Hematopoietic multipotent progenitor cell treated with erythropoietin and hydrocortisone succinate and interleukin-3 and kit ligand, for 8 days (in vitro differentiated cells): ENCODE measurements around the gene TBATA.

ENCODE experiments used
- DNase-seq: peaks from one replicate; pipeline ENCODE4 v3.0.0-alpha.2; 2015

TBATA gene

DNA sequence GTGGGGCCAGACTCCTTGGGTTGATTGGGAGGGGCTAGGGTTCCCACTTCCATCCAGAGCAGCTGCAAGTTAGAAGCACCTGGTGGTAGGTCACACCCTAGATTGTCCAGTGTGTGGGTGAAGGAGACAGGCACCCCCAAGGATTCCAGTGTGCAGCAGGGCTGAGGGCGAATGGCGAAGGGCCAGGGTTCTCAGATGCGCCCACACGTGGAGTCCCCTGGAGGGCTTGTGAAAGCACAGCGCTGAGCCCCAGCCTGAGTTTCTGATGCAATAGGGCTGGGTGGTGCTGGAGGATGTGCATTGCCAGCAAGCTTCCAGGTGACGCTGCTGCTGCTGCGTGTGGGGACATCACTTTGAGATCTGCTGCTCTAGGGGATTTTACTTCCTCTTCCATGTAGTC is 25.4 kb downstream of the TBATA start:
- DNase-seq = no peak

DNA sequence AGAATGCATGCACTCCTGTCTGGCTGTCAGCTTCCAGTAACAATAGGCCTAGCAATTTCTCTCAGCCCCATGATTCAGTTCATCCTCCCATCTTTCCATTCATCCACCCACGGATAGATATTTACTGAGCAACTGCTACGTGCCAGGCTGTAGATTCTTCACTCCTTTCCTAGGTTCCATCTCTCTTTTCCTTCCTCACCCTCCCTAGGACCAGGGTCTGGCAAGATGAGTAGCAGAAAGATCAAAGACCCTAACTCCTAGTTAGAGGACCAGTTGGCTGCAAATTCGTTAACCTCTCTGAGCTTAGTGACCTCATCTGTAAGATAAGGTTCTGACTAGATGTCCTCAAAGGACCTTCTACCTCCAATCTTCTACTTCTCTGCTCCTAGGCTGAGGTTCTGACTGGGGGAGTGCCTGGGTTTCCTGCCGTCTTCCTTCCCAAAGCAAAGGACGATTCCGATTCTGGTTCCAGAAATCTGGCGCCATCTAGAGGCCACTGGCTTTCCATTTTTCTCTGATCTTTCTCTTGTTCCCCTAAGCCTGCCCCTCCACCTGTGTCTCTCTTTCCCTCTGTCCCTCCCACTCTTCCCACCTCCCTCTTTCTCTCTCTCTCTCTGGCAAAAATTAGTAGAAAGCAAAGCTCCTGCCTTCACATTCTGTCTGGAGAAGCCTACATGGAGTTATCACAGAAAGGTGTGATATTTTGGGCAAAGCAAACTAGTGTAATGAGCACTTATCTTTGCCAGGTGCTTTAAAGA is 26.2 kb downstream of the TBATA start:
- DNase-seq = peak; percentile 72

DNA sequence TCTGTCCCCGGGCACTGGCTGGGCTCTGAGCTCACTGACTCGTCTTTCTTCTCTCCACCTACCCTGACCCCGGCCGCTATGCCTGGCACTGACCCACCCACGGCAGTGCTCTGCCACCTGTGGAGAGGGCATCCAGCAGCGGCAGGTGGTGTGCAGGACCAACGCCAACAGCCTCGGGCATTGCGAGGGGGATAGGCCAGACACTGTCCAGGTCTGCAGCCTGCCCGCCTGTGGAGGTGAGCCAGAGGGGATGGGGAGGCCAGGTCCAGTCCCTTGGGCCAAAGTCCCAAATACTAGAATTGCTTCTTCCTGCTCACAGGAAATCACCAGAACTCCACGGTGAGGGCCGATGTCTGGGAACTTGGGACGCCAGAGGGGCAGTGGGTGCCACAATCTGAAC is 27.3 kb downstream of the TBATA start:
- no peak for DNase-seq

GRCh38 chr10:70756700-70757360 is 28.3 kb downstream of the TBATA start:
- no peak for DNase-seq

- DNase-seq = no peak
Measured at GRCh38 chr10:70753841-70754621, 31.1 kb downstream of the TBATA start.

- no peak for DNase-seq
Measured at GRCh38 chr10:70753026-70753663, 32.0 kb downstream of the TBATA start.

GRCh38 chr10:70752571-70752970 is 32.6 kb downstream of the TBATA start:
- no peak for DNase-seq

DNA sequence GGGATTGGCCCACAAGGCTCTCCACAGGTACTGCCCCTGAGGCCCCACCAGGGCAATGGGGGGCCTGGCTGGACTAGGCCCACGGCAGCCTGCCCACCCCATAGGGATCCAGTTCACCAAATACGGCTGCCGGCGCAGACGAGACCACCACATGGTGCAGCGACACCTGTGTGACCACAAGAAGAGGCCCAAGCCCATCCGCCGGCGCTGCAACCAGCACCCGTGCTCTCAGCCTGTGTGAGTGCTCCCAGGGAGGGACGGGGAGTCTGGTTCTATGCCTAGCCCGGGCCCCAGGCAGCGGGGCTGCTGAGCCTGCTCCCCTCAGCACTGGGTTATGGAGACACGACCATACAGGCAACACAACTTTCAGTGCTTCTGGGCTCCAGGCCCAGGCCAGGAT is 33.2 kb downstream of the TBATA start:
- no peak for DNase-seq

- no peak for DNase-seq
Measured at GRCh38 chr10:70751356-70751755, 33.8 kb downstream of the TBATA start.

- no peak for DNase-seq
Measured at GRCh38 chr10:70750156-70750703, 34.9 kb downstream of the TBATA start.

DNA sequence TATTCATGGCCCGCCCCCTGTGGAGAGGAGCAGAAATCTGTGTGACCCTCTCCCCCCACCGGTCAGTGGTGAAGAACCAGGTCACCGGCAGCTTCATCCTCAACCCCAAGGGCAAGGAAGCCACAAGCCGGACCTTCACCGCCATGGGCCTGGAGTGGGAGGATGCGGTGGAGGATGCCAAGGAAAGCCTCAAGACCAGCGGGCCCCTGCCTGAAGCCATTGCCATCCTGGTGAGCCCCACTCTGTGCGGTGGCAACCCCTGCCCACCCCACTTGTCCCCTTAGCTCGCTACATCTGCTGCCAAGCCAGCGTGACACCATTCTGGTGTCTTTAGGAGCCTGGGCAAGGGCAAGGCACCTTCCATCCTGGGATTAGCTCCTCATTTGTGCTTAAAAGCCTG is 35.4 kb downstream of the TBATA start:
- no peak for DNase-seq

DNA sequence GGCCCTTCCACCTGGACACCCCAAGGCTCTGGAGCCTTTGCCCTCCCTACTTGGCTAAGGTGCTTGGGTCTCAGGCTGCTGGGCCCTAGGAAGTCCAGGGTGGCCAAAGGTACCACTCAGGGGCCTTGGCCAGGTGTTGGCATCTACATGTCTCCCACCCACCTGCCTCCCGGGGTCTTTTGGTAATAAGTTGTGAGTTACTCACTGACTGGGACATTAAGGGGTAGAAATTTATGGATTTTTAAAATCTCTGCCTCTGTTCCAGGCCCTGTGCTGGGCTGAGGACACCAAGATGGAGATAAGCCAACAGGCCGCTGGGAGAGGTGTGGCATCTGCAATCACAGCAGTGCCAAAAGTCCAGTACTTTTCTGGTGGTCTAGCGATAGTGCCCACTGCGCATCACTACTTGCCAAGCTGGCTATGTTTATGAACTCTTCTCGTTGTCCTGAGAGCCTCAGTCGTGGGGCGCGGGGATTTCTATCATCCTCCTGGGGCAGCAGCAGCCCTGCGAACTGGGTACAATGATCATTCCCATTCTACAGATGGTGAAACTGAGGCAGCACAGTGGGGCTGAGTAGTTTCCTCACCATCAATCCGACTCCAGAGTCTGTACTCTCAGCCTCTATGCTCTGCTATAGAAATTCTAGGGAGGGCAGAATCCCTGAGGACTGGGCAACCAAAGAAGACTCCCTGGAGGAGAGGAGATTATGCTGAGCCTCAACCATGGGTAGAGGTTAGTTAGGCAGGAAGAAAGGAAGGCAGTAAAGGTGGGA is 36.2 kb downstream of the TBATA start:
- DNase-seq = no peak

DNA sequence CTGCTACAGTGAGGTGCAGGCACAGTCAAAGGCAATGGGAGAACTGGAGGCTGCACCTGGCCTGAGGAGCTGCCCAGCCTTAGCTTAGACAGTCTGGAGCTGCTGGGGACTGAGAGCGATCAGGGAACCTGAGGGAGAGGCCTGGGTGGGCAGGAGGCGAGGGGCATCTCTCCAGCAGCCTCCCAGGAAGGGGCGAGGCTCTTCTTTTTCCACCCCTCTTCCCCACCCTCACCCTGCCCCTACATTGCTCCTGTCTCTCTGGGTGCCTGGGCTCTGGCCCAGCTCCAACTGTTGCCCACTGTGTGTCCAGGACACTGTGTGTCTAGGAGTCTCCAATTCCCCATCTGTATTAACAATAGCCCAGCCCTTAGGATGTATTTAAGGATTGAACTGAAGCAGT is 36.9 kb downstream of the TBATA start:
- no peak for DNase-seq

DNA sequence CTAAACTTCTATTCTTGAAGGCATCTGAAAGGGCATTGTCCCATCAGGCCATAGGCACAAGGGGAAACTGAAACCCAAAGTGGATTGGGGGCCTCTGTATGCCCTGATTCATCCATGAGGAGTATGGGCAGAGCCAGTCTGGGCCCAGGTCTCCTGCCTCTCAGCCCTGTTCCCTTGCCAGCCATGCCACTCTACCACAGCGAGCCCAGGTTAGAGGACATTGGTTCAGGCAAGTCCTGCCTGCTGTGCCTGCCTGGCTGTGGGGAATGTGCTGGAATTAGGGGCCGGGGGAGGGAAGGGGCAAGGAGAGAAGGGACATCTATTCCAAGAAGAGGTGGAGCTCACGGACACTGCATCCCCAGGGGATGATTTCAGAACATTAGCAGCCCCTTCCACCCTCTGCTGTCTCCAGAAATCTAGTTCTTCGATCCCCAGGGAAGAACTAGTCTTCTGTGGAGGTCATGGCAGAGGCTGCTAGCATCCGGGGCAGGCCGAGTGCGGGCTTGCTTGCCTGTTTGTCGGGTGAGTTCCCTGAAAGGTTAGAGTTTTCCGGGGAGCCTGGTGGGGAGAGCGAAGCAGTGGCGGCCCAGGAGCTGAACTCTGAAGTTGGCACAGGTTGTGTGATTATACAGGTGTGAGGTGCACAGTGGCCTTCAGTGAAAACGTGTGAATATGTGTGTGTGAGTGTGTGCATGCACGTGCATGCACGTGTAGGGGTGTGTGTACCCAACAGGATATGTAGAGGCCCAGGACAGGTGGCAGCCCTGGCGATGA is 37.8 kb downstream of the TBATA start:
- DNase-seq = no peak

DNA sequence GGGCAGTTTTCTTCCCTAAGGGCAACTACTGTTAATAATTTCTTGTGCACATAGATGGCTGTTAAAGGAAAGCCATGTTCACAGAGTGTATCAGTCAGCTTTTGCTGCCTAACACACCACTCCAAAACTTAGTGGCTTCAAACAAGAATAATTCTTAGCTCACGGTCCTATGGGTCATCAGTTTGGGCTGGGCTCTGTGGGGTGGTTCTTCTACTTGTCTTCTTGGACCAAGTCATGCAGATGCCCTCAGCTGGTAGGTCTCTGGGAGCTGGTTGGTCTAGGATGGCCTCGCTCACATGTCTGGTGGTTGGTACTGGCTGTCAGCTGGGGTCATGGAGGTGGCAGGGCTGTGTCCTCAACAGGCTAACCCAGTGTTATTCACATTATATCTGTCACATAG is 39.6 kb downstream of the TBATA start:
- no peak for DNase-seq

- DNase-seq = no peak
Measured at GRCh38 chr10:70744617-70745143, 40.5 kb downstream of the TBATA start.

DNA sequence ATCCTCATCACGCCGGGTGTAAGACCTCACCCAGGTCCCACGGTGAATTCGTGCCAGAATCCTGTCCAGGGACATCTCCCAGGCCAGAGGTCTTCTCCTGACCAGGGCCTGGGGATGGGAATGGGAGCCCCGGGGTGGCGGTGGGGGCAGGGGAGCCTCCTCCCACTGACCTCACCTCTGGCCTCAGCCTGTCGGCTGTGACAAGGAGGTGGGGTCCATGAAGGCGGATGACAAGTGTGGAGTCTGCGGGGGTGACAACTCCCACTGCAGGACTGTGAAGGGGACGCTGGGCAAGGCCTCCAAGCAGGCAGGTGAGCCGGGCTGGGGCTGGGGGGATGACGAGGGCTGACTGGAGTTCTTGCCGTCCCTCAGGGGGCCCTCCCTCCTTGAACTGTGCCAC is 41.3 kb downstream of the TBATA start:
- no peak for DNase-seq

DNA sequence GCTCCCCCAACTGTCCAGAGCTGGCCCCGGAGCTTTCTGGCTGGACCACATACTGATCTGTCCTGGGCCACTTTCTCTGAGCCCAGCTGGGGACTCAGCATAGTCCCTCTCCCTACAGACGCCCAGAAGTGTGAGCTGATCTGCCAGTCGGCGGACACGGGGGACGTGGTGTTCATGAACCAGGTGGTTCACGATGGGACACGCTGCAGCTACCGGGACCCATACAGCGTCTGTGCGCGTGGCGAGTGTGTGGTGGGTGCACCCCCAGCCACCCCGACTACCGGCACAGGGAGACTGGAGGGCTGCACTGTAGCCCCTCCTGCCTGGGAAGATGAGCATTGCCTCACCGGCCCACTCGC is 41.8 kb downstream of the TBATA start:
- no peak for DNase-seq

DNA sequence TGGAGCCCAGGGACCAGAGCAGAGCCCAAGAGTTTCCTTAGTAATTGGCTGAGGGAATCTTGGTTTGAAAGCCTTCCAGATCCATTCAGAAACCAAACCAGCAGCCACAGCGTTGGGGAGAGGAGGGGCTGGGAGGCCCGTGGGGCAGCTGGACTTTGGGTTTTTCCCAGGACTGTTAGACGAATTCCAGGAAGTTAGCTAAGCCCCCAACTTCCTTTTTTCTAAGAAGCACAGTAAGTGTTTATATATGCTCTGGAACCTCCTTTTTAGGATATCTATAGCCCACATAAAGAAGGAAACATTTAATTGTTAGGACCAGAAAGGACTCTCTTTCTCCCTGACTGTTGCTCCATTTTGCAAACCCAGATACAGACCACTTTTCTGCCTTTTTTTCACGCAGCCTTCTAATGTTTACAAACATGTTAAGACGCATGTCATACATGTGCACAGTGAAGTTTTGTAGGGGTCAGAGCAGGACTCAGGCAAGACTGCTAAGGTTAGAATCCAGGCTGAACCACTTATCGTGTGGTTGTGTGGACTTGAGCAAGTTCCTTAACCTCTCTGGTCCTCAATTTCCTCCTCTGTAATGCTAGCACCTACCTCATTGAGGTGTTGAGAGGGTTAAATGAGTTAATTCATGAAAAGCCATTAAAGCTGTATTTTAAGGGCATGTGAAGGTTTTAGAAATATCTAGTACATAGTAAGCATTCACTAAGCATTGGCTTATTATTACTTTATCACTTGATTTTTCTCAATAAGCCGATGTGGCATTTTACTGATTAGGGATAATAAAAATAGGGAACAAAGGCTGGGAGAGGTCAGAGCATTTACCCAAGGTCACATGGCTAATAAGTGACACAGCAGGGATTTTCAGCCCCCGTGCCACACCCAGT is 42.4 kb downstream of the TBATA start:
- peak; percentile 68 for DNase-seq
